GM19351 (cell line): ENCODE data around the gene SNX7.

Experiments
- ATAC-seq: cut with Tn5 transposase; IDR thresholded peaks from one replicate; pipeline ENCODE4 v1.9.1; 2021; ENCODE audit warnings: mild to moderate bottlenecking, moderate library complexity; ENCODE audit not compliant: unreplicated experiment

Gene SNX7

DNA sequence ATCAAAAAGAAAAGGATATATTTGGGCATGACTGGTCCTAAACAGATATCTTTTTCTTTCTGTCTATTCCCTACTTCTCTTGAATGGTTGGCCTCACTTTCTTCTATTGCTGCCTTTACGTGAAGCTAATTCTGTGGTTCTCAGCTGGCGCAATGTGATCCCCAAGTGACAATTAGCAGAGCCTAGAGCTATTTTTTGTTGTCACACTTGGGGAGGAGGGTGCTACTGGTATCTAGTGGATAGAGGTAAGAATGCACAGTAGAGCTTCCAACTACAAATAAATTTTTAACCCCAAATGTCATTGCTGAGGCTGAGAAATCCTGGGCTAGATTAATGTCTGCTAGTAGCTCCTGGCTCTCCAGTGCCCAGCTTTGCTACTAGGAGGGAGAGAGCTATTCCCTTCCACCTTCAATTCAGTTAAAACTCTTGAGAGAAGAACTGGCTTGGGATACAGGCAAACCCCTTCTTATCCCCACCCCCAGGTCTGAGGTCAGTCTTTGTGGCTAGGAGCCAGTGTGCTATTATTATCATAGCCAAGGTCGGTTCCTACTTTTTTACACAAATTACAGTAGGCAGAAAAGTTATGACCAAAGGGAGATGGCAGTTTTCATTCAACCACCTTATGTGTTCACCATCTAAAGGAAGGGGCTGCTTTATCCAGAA, 102.1 kb downstream of the SNX7 start:
- no peak for ATAC-seq

GRCh38 chr1:98764485-98764884, 103.0 kb downstream of the SNX7 start:
- no peak for ATAC-seq

GRCh38 chr1:98766255-98766654, 104.7 kb downstream of the SNX7 start:
- peak; percentile 87 for ATAC-seq

- ATAC-seq = no peak
Measured at GRCh38 chr1:98769162-98769561, 107.6 kb downstream of the SNX7 start.

DNA sequence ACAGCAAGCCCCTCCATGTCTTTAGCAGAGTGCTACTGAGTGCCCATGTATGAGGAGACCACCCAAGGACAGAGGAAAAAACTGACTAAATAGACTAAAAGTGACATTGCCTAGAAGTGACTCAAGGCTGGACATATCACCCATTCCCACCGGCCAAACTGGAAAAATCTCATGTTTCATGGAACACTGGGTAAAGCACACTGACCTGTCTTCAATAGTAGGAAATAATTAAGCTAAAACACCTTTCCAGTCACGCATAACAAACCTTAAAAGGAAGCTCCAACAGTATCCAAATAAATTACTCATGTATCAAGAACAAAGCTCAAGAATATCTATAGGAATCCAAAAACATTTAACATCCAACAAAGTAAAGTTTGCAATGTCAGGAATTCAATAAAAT, 120.4 kb downstream of the SNX7 start:
- no peak for ATAC-seq

DNA sequence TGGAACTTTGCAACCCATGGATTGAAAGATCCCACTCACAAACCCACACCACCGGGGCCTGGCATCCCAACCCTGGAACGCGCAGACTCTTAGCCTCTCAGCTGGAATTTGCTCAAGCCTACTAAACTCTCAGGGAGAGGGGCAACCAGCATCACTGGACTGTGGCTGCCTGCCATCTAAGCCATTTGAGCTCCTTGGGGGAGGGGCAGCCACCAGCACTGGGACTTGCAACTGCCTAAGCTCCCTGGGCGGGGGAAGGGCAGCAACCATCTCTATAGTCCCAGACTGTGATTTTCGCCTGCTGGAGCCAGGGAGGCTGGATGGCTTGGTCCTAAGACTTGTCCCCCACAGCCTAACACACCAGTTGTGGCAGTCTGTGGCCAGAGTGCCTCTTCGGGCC, 122.3 kb downstream of the SNX7 start:
- no peak for ATAC-seq

GRCh38 chr1:98791498-98791897, 130.0 kb downstream of the SNX7 start:
- no peak for ATAC-seq

DNA sequence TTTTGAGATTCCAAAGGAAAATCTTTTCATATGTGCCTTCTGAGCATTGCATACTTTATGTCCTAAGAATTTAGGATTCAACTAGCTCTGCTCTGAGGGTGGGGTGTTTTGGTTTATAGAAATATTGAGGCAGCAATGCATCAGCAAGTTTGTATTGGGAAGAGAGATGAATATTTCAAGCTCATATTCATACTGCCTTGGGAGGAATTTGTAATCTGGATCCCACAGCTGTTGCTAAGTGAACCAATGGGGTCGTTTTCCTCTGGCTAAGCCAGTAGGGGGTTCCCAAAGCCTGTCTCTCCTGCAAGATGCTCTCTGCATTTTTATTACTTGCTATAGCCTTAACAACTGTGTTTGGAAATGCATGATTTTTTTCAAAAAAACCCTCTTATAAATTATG, 130.6 kb downstream of the SNX7 start:
- ATAC-seq = no peak

- no peak for ATAC-seq
Measured at GRCh38 chr1:98793136-98793535, 131.6 kb downstream of the SNX7 start.

- peak; percentile 99 for ATAC-seq
Measured at GRCh38 chr1:98794196-98794886, 132.8 kb downstream of the SNX7 start.

DNA sequence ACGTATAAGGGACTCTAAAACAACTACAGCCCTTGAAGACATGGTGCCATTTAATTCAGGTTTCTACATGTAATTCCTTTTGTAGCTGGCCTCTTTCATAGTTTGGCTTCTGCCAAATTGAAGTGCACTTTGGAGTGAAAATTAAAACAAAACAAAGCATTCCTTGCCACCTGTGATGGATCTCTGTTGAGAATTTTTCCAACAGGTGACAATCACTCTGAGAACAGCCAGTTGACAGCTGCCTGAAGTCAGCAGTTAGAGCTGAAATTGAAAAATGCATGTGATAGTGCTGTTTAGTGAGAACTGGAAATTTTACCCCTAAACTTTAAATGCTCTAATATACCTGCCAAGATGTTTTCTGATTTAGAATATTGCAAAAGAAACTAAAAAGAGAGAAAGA, 134.5 kb downstream of the SNX7 start:
- no peak for ATAC-seq

GRCh38 chr1:98797506-98797905, 136.0 kb downstream of the SNX7 start:
- ATAC-seq = no peak
